Measurements from ENCODE around the gene ZNF775.
"Not testable (repeated sequence)": the region's sequence is repeated elsewhere in the genome, so short reads cannot be mapped to it uniquely, and the experiment has no call there.

ZNF775 gene

GRCh38 chr7:150383710-150384397 lies 4.7 kb downstream of the ZNF775 start:
- no peak for DNase-seq

DNA sequence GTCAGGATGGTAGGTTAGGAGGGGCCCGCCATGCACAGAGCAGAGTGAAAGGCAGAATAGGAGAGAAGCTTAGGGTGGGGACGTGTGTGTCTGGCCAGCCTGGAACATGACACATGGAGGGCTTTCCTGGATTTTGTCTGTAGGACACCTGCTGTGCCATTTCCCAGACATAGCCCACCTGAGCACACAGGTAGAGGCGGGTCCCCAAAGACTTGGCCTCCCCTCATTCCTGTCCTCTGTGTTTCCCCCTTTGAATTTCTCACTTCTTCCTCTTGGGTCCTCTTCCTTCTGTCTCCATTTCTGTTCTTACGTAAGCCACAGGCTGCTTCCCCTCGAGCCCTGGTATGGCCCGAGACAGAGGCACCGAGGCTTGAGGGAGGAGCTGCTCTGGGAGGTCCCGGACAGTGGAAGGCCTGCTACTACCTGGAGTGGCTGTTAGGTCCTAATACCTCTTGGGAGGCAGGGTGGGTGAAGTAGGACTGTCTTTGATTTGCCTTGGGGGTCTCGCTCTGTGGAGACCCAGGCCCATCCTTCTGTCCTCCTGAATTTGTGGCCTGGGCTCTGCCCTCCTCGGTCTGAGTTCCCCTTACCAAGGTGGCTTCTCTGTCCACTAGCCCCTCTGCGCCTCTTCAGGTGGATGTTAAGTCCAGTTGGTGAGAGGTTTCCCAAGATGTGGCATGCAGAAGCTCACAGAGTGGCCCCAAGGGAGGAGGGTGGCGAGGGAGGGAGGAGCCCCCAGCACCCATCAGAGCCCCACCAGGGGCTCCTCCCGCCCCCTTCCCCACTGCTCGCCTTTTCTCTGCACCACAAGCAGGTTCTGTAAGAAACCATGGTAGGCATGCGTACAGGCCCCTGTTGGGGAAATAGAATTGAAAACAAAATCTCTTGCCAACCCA lies 5.5 kb downstream of the ZNF775 start:
- DNase-seq = no peak

DNA sequence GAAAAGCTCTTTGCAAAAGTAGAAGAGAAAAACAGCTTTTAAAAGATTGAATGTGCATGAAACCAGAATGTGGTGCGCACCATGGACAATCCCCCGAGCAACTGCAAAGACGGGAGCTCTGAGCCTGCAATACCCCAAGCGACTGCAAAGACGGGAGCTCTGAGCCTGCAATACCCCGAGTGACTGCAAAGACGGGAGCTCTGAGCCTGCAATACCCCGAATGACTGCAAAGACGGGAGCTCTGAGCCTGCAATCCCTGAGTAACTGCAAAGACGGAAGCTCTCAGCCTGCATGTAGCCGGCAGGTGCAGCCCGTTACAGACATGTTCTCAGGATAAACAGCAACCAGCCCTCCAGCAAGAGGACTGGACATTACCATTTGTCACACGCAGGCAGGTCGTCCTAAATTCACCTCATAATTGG lies 6.2 kb downstream of the ZNF775 start:
- DNase-seq = no peak

- not testable (repeated sequence) for DNase-seq
Observed at GRCh38 chr7:150385884-150386283, 6.8 kb downstream of the ZNF775 start.

DNA sequence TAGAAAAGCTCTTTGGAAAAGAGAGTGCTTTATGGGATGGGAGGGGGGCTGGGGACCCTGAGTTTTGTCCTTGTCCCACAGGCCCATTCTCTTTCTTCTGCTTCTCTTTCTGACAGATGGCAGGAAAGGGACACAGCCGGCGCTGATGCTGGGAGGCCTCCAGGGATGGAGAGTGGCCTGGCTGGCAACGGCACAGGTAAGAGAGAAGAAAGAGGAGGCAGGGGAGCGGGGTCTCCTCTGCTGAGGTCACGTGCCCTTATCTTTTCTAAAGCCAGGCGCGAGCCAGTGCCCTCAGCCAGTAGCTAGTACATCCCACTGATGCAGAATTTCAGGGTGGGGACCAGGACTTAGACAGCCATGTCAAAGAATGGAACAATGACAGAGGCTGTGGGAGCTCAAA lies 9.2 kb downstream of the ZNF775 start:
- DNase-seq = no peak

- peak; percentile 70 for DNase-seq
Observed at GRCh38 chr7:150388709-150389531, 9.8 kb downstream of the ZNF775 start.

DNA sequence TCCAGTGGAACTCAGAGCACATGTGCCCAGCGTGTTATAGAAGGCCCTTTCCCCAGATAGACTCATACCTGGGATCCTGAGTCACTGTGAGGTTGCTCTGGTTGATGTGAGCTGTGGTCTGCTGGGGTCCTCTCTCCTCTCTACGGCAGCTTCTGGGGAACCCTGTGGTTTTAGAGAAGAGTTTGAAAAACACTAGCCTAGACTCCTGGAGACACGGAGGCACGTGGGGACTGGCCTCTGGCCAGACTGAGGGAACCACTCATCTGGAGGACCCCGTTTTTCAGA lies 10.3 kb downstream of the ZNF775 start:
- DNase-seq = no peak

DNA sequence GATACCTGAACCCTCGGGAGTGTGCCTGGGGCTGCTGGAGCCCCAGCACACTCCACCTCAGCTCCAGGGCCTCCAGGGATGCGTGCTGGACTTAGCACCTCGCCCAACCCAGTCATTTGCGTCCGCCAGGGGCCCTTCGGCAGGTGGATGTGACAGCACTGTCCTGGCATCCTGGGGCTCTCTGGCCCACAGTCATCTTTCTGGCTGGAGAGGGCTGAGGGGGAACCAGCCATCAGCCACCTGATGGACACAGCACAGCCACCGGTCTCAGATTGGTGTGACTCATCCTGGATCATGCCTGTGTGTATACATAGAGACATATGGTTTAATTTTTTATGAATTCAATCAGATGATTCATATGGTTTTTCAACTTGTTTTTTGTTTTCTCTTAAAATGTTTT lies 11.1 kb downstream of the ZNF775 start:
- DNase-seq = no peak

DNA sequence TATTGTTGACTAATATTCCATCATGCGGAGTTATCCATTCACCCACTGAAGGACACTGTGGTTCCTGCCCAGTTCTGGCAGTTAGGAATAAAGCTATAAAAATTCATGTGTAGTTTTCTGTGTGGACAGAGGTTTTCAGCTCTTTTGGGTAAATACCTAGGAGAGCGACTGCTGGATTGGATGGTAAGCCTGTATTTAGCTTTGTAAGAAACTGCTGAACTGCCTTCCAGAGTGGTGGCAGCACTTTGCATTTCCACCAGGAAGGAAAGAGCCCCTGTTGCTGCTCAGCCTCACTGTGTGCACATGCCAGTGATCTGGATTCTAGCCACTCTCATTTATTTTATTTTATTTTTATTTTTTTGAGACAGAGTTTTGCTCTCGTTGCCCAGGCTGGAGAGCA lies 14.2 kb downstream of the ZNF775 start:
- no peak for DNase-seq

GRCh38 chr7:150396426-150396825 lies 17.3 kb downstream of the ZNF775 start:
- no peak for DNase-seq

DNA sequence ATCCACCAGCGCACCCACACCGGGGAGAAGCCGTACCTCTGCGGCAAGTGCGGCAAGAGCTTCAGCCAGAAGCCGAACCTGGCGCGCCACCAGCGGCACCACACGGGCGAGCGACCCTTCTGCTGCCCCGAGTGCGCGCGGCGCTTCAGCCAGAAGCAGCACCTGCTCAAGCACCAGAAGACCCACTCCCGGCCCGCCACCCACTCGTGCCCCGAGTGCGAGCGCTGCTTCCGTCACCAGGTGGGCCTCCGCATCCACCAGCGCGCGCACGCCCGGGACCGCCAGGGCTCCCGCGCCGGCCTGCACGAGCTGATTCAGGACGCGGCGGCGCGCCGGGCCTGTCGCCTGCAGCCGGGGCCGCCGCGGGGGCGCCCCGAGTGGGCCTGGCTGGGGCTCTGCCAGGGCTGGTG lies 17.7 kb downstream of the ZNF775 start:
- no peak for DNase-seq

GRCh38 chr7:150397346-150398107 lies 18.4 kb downstream of the ZNF775 start:
- no peak for DNase-seq

DNA sequence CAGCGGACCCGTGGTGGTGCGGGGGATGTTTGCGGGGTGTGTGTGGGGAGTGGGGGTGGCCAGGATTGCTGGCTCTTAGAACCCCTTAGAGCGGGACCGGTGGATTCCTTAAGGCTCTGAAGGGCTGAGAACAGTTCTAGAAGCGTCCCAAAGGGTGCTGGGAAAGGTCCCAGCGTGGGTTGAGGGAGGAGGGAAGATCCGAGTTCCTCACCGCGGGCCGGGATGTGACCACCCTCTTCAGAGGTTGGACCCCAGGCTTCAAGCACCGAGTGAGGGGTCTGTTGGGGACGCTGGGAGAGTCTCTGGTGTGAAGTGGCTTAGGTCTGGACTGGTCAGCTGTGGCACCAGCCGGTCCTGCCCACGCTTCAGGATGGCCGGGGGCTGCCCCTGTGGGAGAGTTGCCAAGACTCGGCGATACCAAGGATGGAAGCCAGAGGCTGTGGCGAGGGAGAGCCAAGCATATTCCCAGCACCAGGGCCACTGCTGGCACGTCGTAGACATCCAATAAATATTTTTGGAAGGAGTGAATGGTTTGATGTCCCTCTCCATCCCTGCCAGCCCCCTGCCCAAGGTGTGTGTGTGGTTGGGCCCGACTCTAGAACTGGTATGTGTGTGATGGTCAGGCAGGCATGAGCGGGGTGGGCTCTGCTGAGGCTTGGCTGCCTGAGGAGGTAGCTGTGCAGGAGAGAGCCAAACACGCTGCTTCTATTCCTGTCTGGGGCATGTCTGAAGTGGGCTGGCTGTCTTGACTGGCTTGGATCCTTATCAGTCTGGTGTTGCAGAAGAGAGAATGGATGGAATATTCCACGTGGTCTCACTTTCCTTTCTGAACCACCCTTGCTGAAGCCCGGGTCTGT lies 19.2 kb downstream of the ZNF775 start:
- DNase-seq = no peak

- no peak for DNase-seq
Observed at GRCh38 chr7:150398965-150399320, 19.8 kb downstream of the ZNF775 start.

- DNase-seq = no peak
Observed at GRCh38 chr7:150399421-150400007, 20.4 kb downstream of the ZNF775 start.

DNA sequence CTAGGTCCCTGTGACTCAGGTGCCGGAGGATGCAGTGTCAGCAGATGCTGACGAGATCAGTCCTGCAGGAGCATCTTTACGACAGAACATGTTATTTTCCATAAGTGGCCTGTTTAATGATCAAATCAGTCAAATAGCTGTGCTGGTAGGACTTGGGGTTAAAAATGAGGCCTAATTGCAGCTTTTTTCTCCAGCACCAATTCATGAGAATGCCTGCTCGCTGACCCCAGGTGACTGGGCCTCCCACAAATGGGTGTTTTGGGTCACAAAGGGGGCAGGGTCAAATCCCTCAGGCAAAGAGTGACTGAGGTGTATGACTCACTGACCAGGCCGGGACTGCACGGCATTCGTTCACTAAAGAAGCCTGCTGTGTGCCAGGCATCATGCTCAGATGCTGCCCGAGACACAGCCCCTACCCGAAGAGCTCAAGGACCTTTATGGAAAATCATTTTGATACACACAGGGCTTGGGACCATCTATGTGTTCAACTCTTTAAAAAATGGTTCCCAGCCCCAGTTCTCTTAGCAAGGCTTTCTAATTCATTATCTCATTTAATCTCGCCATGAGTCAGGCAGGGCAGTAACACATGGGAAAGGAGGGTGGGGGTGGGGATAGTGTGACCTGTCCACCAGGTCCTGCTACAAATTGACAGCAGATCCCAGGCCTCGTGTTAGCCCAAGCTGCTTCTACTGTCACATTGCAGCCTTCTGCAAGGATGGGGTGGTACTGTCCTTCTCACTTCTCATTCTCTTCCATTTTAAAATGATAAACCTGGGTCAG lies 21.1 kb downstream of the ZNF775 start:
- DNase-seq = no peak

DNA sequence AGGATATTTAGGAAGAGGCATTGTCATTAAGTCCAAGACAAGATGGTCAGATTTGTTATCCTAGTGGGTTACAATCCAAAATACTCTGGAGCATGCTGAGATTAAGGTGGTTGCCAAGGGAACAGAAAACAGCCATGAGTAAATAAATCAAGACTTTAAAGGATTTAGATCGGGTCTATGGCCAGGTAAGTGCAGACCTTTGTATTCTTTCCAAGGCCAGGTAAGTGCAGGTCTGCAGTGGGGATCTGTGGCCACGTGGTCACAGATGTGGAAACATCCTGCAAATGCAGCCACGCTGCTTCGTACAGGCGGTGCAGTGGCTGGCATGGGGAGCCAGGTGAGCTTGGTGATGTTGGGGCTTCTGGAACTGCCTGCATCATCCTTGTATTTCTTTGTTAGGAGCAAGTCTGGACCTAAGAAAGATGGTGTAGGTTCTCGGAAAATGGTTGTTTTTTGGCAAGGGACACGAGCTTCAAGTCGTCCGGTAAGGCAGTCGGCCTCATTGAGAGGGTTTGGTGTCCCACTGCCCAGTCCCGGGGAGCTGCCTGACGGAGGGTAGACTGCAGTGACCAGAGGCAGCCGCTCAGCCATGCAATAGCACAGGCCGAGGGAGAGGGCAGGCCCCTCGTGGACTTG lies 21.8 kb downstream of the ZNF775 start:
- no peak for DNase-seq

GRCh38 chr7:150401424-150401790 lies 22.3 kb downstream of the ZNF775 start:
- DNase-seq = no peak

- no peak for DNase-seq
Observed at GRCh38 chr7:150401861-150402631, 22.9 kb downstream of the ZNF775 start.
